HG03354 (cell line): ENCODE measurements around the gene UBE2N.

Source experiments
- ATAC-seq: cut with Tn5 transposase; IDR thresholded peaks from one replicate; pipeline ENCODE4 v1.9.1; 2021; ENCODE audit warnings: mild to moderate bottlenecking; ENCODE audit not compliant: unreplicated experiment, poor library complexity, severe bottlenecking

UBE2N gene

DNA sequence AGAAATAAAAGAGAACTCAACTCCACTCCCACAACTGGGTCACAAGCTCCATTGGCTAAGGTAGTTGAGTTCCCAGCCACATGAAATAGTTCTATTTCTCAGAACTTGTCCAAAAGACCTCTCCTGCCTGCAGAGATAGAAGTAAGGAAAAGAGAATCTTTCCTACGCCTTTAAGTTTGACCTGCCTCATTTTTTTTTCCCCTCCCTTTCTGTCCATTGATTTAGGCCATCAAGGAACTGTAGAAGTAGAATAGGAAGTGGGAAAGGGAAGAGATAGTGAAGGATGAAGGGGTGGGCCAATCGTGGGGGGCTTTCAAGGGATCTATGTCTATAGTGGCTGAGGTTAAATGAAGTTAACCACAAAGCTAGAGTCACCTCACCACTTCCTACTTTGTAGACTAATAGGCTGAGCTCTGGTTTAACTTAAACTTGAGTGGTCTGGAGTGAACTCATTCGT lies 77.9 kb downstream of the UBE2N start:
- ATAC-seq, result peak; percentile 83

DNA sequence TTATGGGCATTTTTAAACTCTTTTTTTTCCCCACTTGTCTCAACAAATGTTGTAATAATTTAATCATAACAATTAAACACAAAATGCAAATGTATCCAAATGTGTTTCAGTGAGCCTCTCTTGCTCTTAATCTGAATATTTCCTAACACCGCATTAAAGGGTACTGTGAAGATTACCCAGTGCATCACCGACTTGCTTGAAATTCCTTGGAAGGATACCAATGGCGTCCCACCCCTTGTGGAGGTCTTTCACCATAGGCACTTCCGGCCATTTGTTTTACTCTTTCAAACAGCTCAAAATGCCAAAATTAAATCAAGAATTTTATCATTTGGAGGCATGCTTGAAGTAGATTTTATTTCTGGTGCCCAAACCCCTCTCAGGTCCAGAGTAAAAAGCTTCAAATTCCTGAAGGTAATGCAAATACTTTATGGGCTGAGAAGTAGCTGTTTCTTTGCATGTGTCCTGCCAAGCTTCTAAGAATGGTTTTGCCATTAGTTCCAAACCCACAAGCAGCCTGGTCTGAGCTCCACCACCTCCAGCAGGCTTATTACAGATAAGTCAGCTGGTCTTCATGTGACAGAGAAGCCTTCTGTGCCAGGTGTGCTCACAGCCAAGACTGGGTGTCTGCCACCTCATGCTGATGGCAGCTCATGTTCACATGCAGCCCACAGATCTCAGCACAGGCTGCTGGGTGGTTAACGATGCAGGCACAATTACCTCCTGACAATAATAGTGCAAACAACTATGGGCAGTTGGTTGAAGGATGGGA lies 80.4 kb downstream of the UBE2N start:
- ATAC-seq, result no peak

DNA sequence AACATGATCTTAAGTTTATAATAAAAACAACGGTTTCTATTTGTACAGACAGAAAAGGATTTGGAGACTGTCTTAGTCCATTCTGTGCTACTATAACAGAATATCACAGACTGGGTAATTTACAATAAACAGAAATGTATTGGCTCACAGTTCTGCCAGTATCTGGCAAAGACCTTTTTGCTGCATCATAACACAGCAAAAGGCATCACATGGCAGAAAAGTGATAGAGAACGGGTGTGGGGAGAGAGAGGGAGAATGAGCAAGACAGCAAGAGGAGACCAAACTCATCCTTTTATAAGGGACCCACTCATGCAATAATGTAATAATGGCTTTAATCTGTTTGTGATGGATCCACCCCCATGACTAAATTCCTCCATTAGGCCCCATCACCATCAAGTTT lies 81.1 kb downstream of the UBE2N start:
- no peak for ATAC-seq

DNA sequence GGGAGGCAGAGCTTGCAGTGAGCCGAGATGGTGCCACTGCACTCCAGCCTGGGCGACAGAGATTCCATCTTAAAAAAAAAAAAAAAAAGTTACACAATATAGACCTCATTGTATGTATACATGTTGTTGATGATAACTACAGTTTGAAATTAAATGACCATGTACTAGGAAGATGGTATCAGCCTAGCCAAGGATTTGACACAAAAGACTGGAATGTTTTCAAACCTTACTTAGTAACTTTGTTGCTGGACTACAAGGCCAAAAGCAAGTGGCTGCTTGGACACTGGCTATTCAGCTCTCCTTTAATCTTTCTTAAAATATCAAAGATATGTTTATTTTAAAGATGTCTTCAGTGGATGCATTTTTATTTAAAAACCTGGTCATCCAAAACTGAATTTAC lies 82.9 kb downstream of the UBE2N start:
- no peak for ATAC-seq

DNA sequence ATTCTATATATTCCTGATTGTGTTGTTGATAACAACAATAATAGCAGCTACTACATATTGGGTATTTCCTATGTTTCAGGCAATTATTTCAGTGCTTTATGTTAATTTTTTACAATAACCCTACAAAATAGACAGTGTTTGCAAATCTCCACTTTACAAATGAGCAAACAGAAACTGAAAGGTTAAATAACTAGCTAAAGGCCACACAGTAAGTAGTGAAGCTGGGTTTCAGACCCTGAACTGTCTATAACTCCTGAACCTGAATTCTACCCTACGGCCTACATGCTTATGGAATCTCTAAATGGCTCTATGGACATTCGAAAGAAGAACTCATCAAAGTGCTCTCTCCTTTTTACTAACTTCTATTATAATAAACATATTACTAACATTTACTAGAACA lies 83.7 kb downstream of the UBE2N start:
- peak; percentile 88 for ATAC-seq

DNA sequence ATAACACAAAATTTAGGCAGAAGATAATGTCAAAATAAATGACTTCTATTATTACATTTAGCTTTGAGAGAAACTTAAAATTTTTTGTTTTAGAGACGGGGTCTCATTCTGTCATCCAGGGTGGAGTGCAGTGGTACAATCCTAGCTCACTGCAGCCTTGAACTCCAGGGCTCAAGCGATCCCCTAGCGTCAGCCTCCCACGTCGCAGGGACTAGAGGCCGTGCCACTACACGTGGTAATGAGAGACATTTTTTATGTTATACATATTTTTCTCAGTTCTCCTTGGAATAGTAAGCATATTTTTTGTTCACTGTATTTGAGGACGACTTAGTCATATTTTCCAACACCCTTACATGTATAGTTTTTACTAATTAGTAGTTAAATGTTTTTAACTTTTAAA lies 85.5 kb downstream of the UBE2N start:
- ATAC-seq, result no peak
